GM12892 (cell line): ENCODE results near the gene TRAP1. TPM values are rescaled to one million over a fixed set of nuclear protein-coding genes. Genes with fewer than 3 reads are reported as not detected.

Experiments
- DNase-seq: peaks from one replicate; pipeline ENCODE4 v3.0.0; 2011; ENCODE audit not compliant: insufficient read length
- FAIRE-seq: peaks from 2 replicates; lab custom pipeline; 2011; peaks lifted over from hg19 to GRCh38; lab: Jason Lieb, UNC
- POLR2A ChIP-seq: IDR thresholded peaks from 2 replicates; pipeline ENCODE4 v1.6.1; 2011; ENCODE audit warnings: low read depth, low read length, control low read depth
- POLR2AphosphoS5 ChIP-seq: IDR thresholded peaks from 2 replicates; pipeline ENCODE4 v1.6.1; 2011; ENCODE audit warnings: low read depth, low read length, control low read depth
- TAF1 ChIP-seq: IDR thresholded peaks from 2 replicates; pipeline ENCODE4 v1.6.1; 2011; ENCODE audit warnings: low read depth, mild to moderate bottlenecking, control low read depth, low read length, borderline replicate concordance
- polyA plus RNA-seq: library from polyadenylated mRNA; unstranded; fragments of >200 nt; gene quantifications from one replicate; pipeline ENCODE4 v1.2.1, GENCODE V29; 2012; ENCODE audit warnings: missing spikeins, inconsistent platforms; ENCODE audit not compliant: missing spikeins

The TRAP1 gene
- polyA plus RNA-seq: 173 TPM

DNA sequence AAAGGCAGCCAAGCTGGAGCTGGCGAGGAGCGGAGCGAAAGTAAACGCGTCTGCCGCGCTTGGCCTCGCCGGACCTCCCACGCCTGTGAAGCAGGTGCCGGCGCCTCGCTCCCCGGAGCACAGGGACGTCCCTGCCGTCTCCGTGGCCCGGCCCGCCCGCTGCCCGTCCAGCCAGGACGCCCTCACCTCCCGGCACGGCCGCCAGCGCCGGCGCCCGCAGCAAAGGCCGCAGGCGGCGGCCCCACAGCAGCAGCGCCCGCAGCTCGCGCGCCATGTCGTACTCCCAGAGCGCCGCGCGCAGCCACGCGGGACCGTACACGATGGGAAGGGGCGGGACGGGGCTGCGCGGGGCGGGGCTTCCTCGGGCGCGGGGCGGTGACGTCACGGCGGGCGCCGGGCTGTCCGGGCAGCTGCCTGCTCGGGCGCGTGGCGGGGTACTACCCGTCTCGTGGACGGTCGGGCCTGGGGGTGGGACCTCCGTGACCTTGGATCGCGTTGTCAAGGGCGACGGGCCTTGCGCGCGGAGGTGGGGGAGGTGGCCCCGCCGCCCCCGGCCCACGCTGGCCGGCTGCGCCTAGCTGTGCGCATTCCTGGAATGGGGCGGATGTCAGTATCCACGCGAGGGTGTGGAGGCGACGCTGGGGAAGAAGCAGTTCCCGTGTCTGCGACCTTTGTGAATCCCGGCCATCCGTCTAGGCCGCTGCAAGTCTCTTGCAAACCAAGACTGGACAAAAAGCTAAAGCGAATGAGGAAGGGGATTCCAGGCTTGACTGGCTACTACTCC lies at the start of gene TRAP1:
TSS of gene TRAP1 (minus strand) at position 290 of the 784 bp plus-strand sequence. CDS start at position 274, 16 bp downstream.
- DNase-seq (peak; percentile 89), FAIRE-seq (peak; percentile 99)
- TF ChIP-seq POLR2AphosphoS5 (peak; percentile 86), TAF1 (peak; percentile 78), POLR2A (peak; percentile 89)

DNA sequence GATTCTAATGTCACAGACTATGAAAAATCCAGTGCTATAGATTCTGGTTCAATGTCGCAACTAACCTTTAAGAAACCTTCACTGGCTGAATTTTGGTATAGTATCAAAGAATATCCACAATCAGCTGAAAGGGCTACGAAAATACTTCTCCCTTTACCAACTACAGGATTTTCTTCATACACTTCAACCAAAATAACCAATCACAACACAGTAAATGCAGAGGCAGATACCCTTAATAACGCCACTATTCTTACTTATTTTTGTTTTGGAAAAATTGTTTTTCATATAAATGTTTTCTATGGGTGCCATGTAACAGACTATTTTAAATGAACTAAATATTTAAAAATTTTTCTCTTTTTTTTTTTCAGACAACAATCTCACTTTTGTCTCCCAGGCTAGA lies 48.9 kb upstream of the TRAP1 start:
- DNase-seq (no peak), FAIRE-seq (no peak)
- TF ChIP-seq POLR2AphosphoS5 (no peak), POLR2A (no peak), TAF1 (no peak)

DNA sequence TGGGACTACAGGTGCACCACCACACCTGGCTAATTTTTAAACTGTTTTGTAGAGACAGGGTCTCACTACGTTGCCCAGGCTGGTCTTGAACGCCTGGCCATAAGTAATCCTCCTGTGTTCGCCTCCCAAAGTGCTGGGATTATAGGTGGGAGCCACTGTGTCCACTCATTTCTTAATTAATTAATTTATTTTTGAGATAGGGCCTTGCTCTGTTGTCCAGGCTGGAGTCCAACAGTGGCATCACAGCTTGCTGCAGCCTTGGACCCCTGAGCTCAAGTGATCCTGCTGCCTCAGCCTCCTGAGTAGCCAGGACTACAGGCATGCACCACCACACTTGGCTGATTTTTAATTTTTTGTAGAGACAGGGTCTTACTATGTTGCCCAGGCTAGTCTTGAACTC lies 47.1 kb upstream of the TRAP1 start:
- DNase-seq: no peak
- no peak for FAIRE-seq
- TF ChIP-seq POLR2A (no peak), POLR2AphosphoS5 (no peak), TAF1 (no peak)

GRCh38 chr16:3762107-3762750 lies 44.9 kb upstream of the TRAP1 start:
- no peak for FAIRE-seq
- TF ChIP-seq POLR2AphosphoS5 (no peak), TAF1 (no peak)
- DNase-seq: no peak

DNA sequence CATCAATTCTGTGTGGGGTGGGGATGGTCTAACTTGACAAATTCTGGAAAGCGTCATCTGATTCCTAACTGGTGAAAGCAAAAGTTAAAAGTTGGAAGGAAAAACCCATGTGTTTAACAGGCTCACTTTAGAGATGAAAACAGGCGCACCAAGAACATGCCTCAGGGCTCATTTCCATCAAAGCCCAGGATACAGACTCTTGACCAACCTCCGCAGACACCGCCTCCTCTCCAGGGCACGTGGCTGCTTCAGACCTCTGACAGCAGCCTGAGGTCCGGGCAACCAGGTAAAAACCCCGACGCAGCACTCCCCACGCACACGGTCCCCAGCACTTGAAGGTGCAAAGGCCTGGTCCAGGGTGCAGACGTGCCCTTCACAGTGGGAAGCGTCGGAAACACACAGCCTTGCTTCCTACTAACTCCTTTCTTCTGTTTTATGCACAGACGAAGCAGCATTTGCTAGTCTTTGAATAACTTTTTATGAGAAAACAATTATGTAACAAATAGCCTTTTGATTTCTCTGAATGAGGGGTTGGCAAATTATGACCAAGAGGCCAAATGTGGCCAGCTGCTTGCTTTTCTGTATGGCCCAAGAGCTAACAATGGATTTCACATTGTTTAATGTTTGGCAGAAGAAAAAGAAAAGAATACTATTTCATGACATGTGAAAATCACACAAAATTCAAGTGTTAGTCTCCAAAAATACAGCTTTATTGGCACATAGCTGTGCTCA lies 44.2 kb upstream of the TRAP1 start:
- no peak for DNase-seq
- no peak for TF ChIP-seq POLR2A
- no peak for TF ChIP-seq TAF1
- no peak for TF ChIP-seq POLR2AphosphoS5
- no peak for FAIRE-seq

GRCh38 chr16:3760518-3760917 lies 43.2 kb upstream of the TRAP1 start:
- DNase-seq (no peak), FAIRE-seq (no peak)
- no peak for TF ChIP-seq TAF1
- TF ChIP-seq POLR2A: no peak
- no peak for TF ChIP-seq POLR2AphosphoS5

DNA sequence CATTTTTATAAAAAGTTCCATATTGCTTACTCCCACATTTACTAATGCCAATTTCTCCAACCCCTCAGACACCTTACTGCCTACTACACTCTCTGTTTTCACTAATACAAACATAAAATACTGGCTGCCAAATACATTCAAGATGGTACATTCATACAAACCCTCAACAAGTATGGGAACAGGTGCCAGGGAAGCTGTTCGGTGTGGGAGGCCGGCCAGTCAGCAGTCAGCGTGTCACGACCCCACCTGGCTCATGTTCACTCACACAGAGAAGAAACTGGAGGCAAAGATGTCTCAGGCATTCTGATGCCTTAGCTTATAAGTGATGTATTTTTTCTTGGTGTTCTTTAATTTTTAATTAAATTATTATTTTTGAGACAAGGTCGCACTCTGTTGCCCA lies 42.4 kb upstream of the TRAP1 start:
- no peak for TF ChIP-seq POLR2AphosphoS5
- FAIRE-seq (no peak), DNase-seq (no peak)

- DNase-seq: no peak
- no peak for TF ChIP-seq POLR2A
- TF ChIP-seq TAF1: no peak
- no peak for TF ChIP-seq POLR2AphosphoS5
- no peak for FAIRE-seq
Measured at GRCh38 chr16:3756113-3756512, 38.8 kb upstream of the TRAP1 start.

- TF ChIP-seq TAF1: no peak
- TF ChIP-seq POLR2AphosphoS5: no peak
- no peak for TF ChIP-seq POLR2A
- DNase-seq (no peak), FAIRE-seq (no peak)
Measured at GRCh38 chr16:3755249-3755648, 37.9 kb upstream of the TRAP1 start.

- no peak for FAIRE-seq
- no peak for DNase-seq
- TF ChIP-seq POLR2AphosphoS5 (no peak), POLR2A (no peak)
Measured at GRCh38 chr16:3754772-3755171, 37.4 kb upstream of the TRAP1 start.

- DNase-seq (no peak), FAIRE-seq (no peak)
- no peak for TF ChIP-seq POLR2A
- no peak for TF ChIP-seq POLR2AphosphoS5
- no peak for TF ChIP-seq TAF1
Measured at GRCh38 chr16:3754081-3754703, 36.9 kb upstream of the TRAP1 start.
